Endothelial cell of umbilical vein (primary cell): ENCODE data around the gene DUSP14. TPM values are rescaled to one million over a fixed set of nuclear protein-coding genes. Genes with fewer than 3 reads are reported as not detected.

Experiments used
- BruUV-seq: library from RNA; stranded (reverse); fragments of 400-500 nt; replicated peaks from 2 replicates; lab custom pipeline; 2021; lab: Mats Ljungman, UMichigan
- CTCF ChIA-PET: fragments of 300-600, 350-600 bp; sonication (Branson Sonifier 250); formaldehyde crosslinking; loops from one replicate; lab custom pipeline; 2021; ENCODE audit warnings: antibody characterized with exemption, inconsistent platforms; lab: Charles Lee
- POLR2A ChIA-PET: fragments of 300-600, 350-600 bp; sonication (Branson Sonifier 250); formaldehyde crosslinking; loops from one replicate; lab custom pipeline; 2021; ENCODE audit warnings: antibody characterized with exemption, inconsistent platforms; lab: Charles Lee
- DNase-seq: peaks from one replicate; pipeline ENCODE4 v3.0.0-alpha.2; 2011; ENCODE audit warnings: low read depth, low spot score
- FAIRE-seq: peaks from 2 replicates; lab custom pipeline; 2011; peaks lifted over from hg19 to GRCh38; lab: Jason Lieb, UNC
- H2AFZ ChIP-seq: 2 replicates; pipeline ENCODE4 v1.6.0; 2012; ENCODE audit warnings: low read depth, low read length, control low read depth, inconsistent platforms
- H3K27ac ChIP-seq: 2 replicates; pipeline ENCODE4 v1.5.1; 2011; ENCODE audit warnings: low read depth, mild to moderate bottlenecking, control low read depth, low read length, moderate library complexity; ENCODE audit not compliant: insufficient read depth
- H3K27me3 ChIP-seq, 2 experiments: 2 replicates each; pipeline versions ENCODE4 v1.6.0 to v1.6.1; 2011; ENCODE audit warnings: low read length in 2 of 2, mixed read lengths in 1 of 2; ENCODE audit not compliant: control insufficient read depth in 2 of 2, insufficient read depth in 2 of 2
- H3K36me3 ChIP-seq, 2 experiments: 2 replicates in 1 of 2; 3 replicates in 1 of 2; pipeline ENCODE4 v1.5.1; 2011; ENCODE audit warnings: low read length in 2 of 2, mild to moderate bottlenecking in 1 of 2, moderate library complexity in 1 of 2; ENCODE audit not compliant: control insufficient read depth in 2 of 2, insufficient read depth in 2 of 2; ENCODE audit errors: extremely low read depth in 1 of 2
- H3K4me1 ChIP-seq: 3 replicates; pipeline ENCODE4 v1.5.1; 2011; ENCODE audit warnings: mild to moderate bottlenecking, low read length; ENCODE audit not compliant: control insufficient read depth, insufficient read depth; ENCODE audit errors: extremely low read depth
- H3K4me2 ChIP-seq: 2 replicates; pipeline ENCODE4 v1.6.1; 2011; ENCODE audit warnings: low read length, control low read depth, mixed read lengths; ENCODE audit not compliant: insufficient read depth
- H3K4me3 ChIP-seq, 3 experiments: fragments of 200-600 bp in 1 of 3; sonication (generic), shearing (Covaris generic) in 1 of 3; replicated peaks in 1 of 3; 2 replicates each; pipeline ENCODE4 v1.5.1; 2011 to 2016; ENCODE audit warnings: control low read depth in 3 of 3, low read length in 3 of 3, mild to moderate bottlenecking in 2 of 3, inconsistent platforms in 1 of 3, low read depth in 1 of 3, moderate library complexity in 1 of 3; ENCODE audit not compliant: insufficient read depth in 1 of 3
- H3K79me2 ChIP-seq: 2 replicates; pipeline ENCODE4 v1.6.0; 2012; ENCODE audit warnings: low read length, inconsistent platforms; ENCODE audit not compliant: control insufficient read depth, insufficient read depth
- H3K9ac ChIP-seq: replicated peaks from 2 replicates; pipeline ENCODE3; 2011; ENCODE audit warnings: low read length, control low read depth; ENCODE audit not compliant: insufficient read depth; ENCODE audit errors: extremely low read depth
- H3K9me1 ChIP-seq: replicated peaks from 3 replicates; pipeline ENCODE4 v1.6.0; 2011; ENCODE audit warnings: mild to moderate bottlenecking, low read length; ENCODE audit not compliant: control insufficient read depth, insufficient read depth; ENCODE audit errors: extremely low read depth
- H3K9me3 ChIP-seq: replicated peaks from 2 replicates; pipeline ENCODE4 v1.5.1; 2012; ENCODE audit warnings: low read length, inconsistent platforms; ENCODE audit not compliant: control insufficient read depth, insufficient read depth
- H4K20me1 ChIP-seq: replicated peaks from 2 replicates; pipeline ENCODE3; 2011; ENCODE audit warnings: mild to moderate bottlenecking, low read length; ENCODE audit not compliant: control insufficient read depth, insufficient read depth; ENCODE audit errors: extremely low read depth
- CTCF ChIP-seq, 2 donors: IDR thresholded peaks; 1 replicate in 1 of 2; 2 replicates in 1 of 2; pipeline ENCODE4 v1.5.1; 2011; ENCODE audit warnings: low read length in 2 of 2, mild to moderate bottlenecking in 2 of 2, moderate library complexity in 2 of 2, control low read depth in 1 of 2, inconsistent platforms in 1 of 2, low read depth in 1 of 2; ENCODE audit not compliant: insufficient read depth in 1 of 2; ENCODE audit errors: extremely low read depth in 1 of 2
- EZH2 ChIP-seq: IDR thresholded peaks from 2 replicates; pipeline ENCODE4 v1.6.1; 2012; ENCODE audit warnings: borderline replicate concordance, low read depth, mild to moderate bottlenecking, moderate library complexity, low read length, inconsistent platforms; ENCODE audit not compliant: severe bottlenecking
- FOS ChIP-seq: IDR thresholded peaks from 2 replicates; pipeline ENCODE4 v1.6.1; 2011; ENCODE audit warnings: mild to moderate bottlenecking, low read length, moderate library complexity, borderline replicate concordance; ENCODE audit not compliant: insufficient read depth
- GATA2 ChIP-seq: IDR thresholded peaks from 2 replicates; pipeline ENCODE4 v1.7.0; 2011; ENCODE audit warnings: low read depth, mild to moderate bottlenecking, moderate library complexity, mixed read lengths, low read length; ENCODE audit not compliant: insufficient read length, insufficient read depth
- JUN ChIP-seq: IDR thresholded peaks from 2 replicates; pipeline ENCODE4 v1.6.1; 2011; ENCODE audit warnings: borderline replicate concordance, low read depth; ENCODE audit not compliant: insufficient read length, insufficient read depth
- MAX ChIP-seq: IDR thresholded peaks from 2 replicates; pipeline ENCODE4 v1.6.1; 2011; ENCODE audit not compliant: insufficient read depth, insufficient read length
- MYC ChIP-seq: IDR thresholded peaks from one replicate; pipeline ENCODE4 v1.6.1; 2011; ENCODE audit warnings: mild to moderate bottlenecking, low read depth, low read length
- POLR2A ChIP-seq: IDR thresholded peaks from 2 replicates; pipeline ENCODE4 v1.6.1; 2012; ENCODE audit warnings: low read depth, mild to moderate bottlenecking, control low read depth, low read length
- POLR2AphosphoS5 ChIP-seq: IDR thresholded peaks from 2 replicates; pipeline ENCODE4 v1.6.1; 2012; ENCODE audit warnings: low read depth, mild to moderate bottlenecking, control low read depth, low read length, moderate library complexity; ENCODE audit not compliant: insufficient read depth
- dilution Hi-C: fragments of 300-500 bp; cut with MboI; formaldehyde crosslinking; loops from one replicate; pipeline ENCODE4 v1.15.0; 2019; ENCODE audit warnings: low sequenced_read_pairs; ENCODE audit not compliant: extremely low pct_ligation_motif_present
- intact Hi-C: fragments of 100-400 bp; cut with micrococcal nuclease; formaldehyde crosslinking; loops from one replicate; pipeline ENCODE4 v1.10.0; 2022
- polyA plus RNA-seq, 4 experiments: library from polyadenylated mRNA; depleted of rRNA in 3 of 4; stranded (reverse) in 3 of 4; unstranded in 1 of 4; fragments of >200 nt; gene quantifications; 2 replicates each; pipeline versions ENCODE4 v1.2.1 to v1.2.3, GENCODE V29; 2011 to 2012; ENCODE audit warnings: missing spikeins in 1 of 4
- total RNA-seq: library from RNA; stranded (reverse); gene quantifications from 2 replicates; pipeline ENCODE4 v1.2.3, GENCODE V29; 2021

The DUSP14 gene
- total and polyA plus RNA-seq, 2 donors (not counting 3 experiments of a cell fraction or from before 2014, with no cell fraction given) = 36.4 to 62.5 TPM

GRCh38 chr17:37523715-37524219 is 34.1 kb downstream of the DUSP14 start:
- Histone ChIP-seq H3K9me1 (no peaks in the 10 kb centered on the region), H2AFZ (no peak overlapping the region), H3K27ac (no peak overlapping the region), H3K4me1 (no peaks in the 10 kb centered on the region), H3K9ac (no peak overlapping the region), H3K79me2 (no peaks in the 10 kb centered on the region), H4K20me1 (no peaks in the 10 kb centered on the region), H3K9me3 (no peaks in the 10 kb centered on the region), H3K4me2 (no peak overlapping the region), H3K36me3 (peaks cover 9 to 10% of the 10 kb centered on the region in 2 experiments), H3K4me3 (no peak overlapping the region), H3K27me3 (no peaks in the 10 kb centered on the region)
- no peak for TF ChIP-seq POLR2AphosphoS5
- TF ChIP-seq EZH2 = no peak
- no peak for TF ChIP-seq POLR2A
- TF ChIP-seq MYC = no peak
- no peak for TF ChIP-seq JUN
- TF ChIP-seq MAX = no peak
- TF ChIP-seq CTCF (IDR thresholded peaks at IDR 0.05; ENCODE audit: extremely low read depth in 1 of 2, insufficient read depth in 1 of 2, low read depth in 1 of 2, low read length in 2 of 2) = no peak
- TF ChIP-seq FOS = no peak
- TF ChIP-seq GATA2 = no peak
- ChIA-PET POLR2A (no interaction called here), CTCF (interaction anchor here (1.3 to 1.6 kb wide), 2 partner anchors 25 to 150 kb away, joined by 3 to 5 read pairs; no protein-coding TSS in a partner anchor)
- FAIRE-seq (no peak), DNase-seq (no peak)
- intact Hi-C loops = no loop called here
- dilution Hi-C loops = no loop called here
- BruUV-seq = no TSS peak
